H1 (cell line): ENCODE results near the gene SSTR5. TPM values are rescaled to one million over a fixed set of nuclear protein-coding genes. Genes with fewer than 3 reads are reported as not detected.
A peak's percentile ranks its signal among the peaks of the same experiment; 100 is the strongest.

ENCODE experiments used
- CTCF ChIA-PET: fragments of 300-600 bp; sonication (Branson Sonifier 250); formaldehyde crosslinking; loops from one replicate; lab custom pipeline; 2021; ENCODE audit not compliant: partially characterized antibody; lab: Charles Lee
- POLR2A ChIA-PET: fragments of 300-600 bp; sonication (Branson Sonifier 250); formaldehyde crosslinking; loops from one replicate; lab custom pipeline; 2021; ENCODE audit warnings: inconsistent platforms; ENCODE audit not compliant: partially characterized antibody; lab: Charles Lee
- DNase-seq, 2 experiments: peaks; one replicate each; pipeline versions ENCODE4 v3.0.0 to v3.0.0-alpha.2; 2010 to 2022; ENCODE audit warnings: low spot score in 2 of 2, low read depth in 1 of 2, mixed read lengths in 1 of 2
- FAIRE-seq: peaks from 2 replicates; lab custom pipeline; 2011; peaks lifted over from hg19 to GRCh38; lab: Jason Lieb, UNC
- H2AFZ ChIP-seq: 2 replicates; pipeline ENCODE4 v1.8.1; 2012; ENCODE audit warnings: low read length, inconsistent platforms
- H2AK5ac ChIP-seq: 2 replicates; pipeline ENCODE4 v1.6.1; 2013; ENCODE audit warnings: low read depth, low read length
- H2BK120ac ChIP-seq: replicated peaks from 2 replicates; pipeline ENCODE3; 2013; ENCODE audit warnings: low read depth, low read length, inconsistent platforms
- H2BK12ac ChIP-seq: 2 replicates; pipeline ENCODE4 v1.6.1; 2013; ENCODE audit warnings: low read depth, low read length
- H2BK15ac ChIP-seq: 2 replicates; pipeline ENCODE4 v1.6.1; 2013; ENCODE audit warnings: low read length
- H2BK20ac ChIP-seq: 2 replicates; pipeline ENCODE4 v1.6.1; 2013; ENCODE audit warnings: low read length
- H2BK5ac ChIP-seq: 2 replicates; pipeline ENCODE4 v1.6.1; 2013; ENCODE audit warnings: low read depth, low read length
- H3K14ac ChIP-seq: 2 replicates; pipeline ENCODE4 v1.6.1; 2013; ENCODE audit warnings: inconsistent platforms; ENCODE audit not compliant: insufficient read length
- H3K18ac ChIP-seq: 2 replicates; pipeline ENCODE4 v1.6.1; 2013; ENCODE audit warnings: low read length; ENCODE audit errors: extremely low read depth
- H3K23ac ChIP-seq: 2 replicates; pipeline ENCODE4 v1.6.1; 2013; ENCODE audit warnings: inconsistent platforms; ENCODE audit not compliant: insufficient read length
- H3K23me2 ChIP-seq: 2 replicates; pipeline ENCODE4 v1.6.1; 2013; ENCODE audit warnings: low read depth, low read length
- H3K27ac ChIP-seq: 2 replicates; pipeline ENCODE4 v1.6.1; 2011; ENCODE audit warnings: low read depth, low read length, inconsistent platforms
- H3K27me3 ChIP-seq, 4 experiments: replicated peaks in 1 of 4; 1 replicate in 1 of 4; 2 replicates in 3 of 4; pipeline versions ENCODE4 v1.6.1 to v1.8.1; 2011 to 2013; ENCODE audit warnings: low read length in 3 of 4, mild to moderate bottlenecking in 3 of 4, inconsistent platforms in 2 of 4, mixed read lengths in 2 of 4, moderate library complexity in 1 of 4; ENCODE audit not compliant: control insufficient read depth in 3 of 4, insufficient read depth in 3 of 4; ENCODE audit errors: extremely low read depth in 1 of 4
- H3K36me3 ChIP-seq, 4 experiments: 2 replicates each; pipeline versions ENCODE4 v1.6.1 to v1.8.1; 2011 to 2013; ENCODE audit warnings: mild to moderate bottlenecking in 4 of 4, low read length in 3 of 4, moderate library complexity in 2 of 4, control low read depth in 1 of 4, inconsistent platforms in 1 of 4; ENCODE audit not compliant: insufficient read depth in 4 of 4, control insufficient read depth in 2 of 4
- H3K4ac ChIP-seq: replicated peaks from 2 replicates; pipeline ENCODE3; 2013; ENCODE audit warnings: low read length, low read depth, mixed read lengths, inconsistent platforms; ENCODE audit not compliant: insufficient read length
- H3K4me1 ChIP-seq, 4 experiments: replicated peaks in 1 of 4; 1 replicate in 1 of 4; 2 replicates in 3 of 4; pipeline versions ENCODE4 v1.6.1 to v1.8.1; 2011 to 2013; ENCODE audit warnings: low read length in 3 of 4, inconsistent platforms in 2 of 4, mixed read lengths in 1 of 4; ENCODE audit not compliant: insufficient read depth in 4 of 4, control insufficient read depth in 3 of 4
- H3K4me2 ChIP-seq, 2 experiments: 2 replicates each; pipeline versions ENCODE4 v1.6.1 to v1.8.1; 2011 to 2013; ENCODE audit warnings: low read depth in 2 of 2, low read length in 2 of 2, control low read depth in 1 of 2, inconsistent platforms in 1 of 2, mild to moderate bottlenecking in 1 of 2; ENCODE audit not compliant: insufficient read depth in 1 of 2
- H3K4me3 ChIP-seq, 4 experiments: fragments of 200-600, 300-600 bp in 1 of 4; sonication (generic), shearing (Covaris generic), sonication (Bioruptor Twin) in 1 of 4; 2 replicates each; pipeline versions ENCODE4 v1.5.1 to v1.8.1; 2011 to 2016; ENCODE audit warnings: low read length in 4 of 4, low read depth in 3 of 4, control low read depth in 2 of 4, inconsistent platforms in 2 of 4, mild to moderate bottlenecking in 2 of 4, mixed read lengths in 1 of 4, moderate library complexity in 1 of 4; ENCODE audit not compliant: insufficient read depth in 2 of 4; ENCODE audit errors: extremely low read depth in 1 of 4
- H3K56ac ChIP-seq: replicated peaks from 2 replicates; pipeline ENCODE3; 2013; ENCODE audit warnings: low read depth, mild to moderate bottlenecking, mixed read lengths, low read length, inconsistent platforms; ENCODE audit not compliant: insufficient read length
- H3K79me1 ChIP-seq: 2 replicates; pipeline ENCODE4 v1.6.1; 2013; ENCODE audit warnings: low read depth, low read length, control low read depth
- H3K79me2 ChIP-seq, 2 experiments: 2 replicates each; pipeline versions ENCODE4 v1.6.1 to v1.8.1; 2012 to 2013; ENCODE audit warnings: low read length in 2 of 2, mild to moderate bottlenecking in 2 of 2, inconsistent platforms in 1 of 2; ENCODE audit not compliant: insufficient read depth in 2 of 2, control insufficient read depth in 1 of 2
- H3K9ac ChIP-seq, 4 experiments: replicated peaks in 1 of 4; 1 replicate in 1 of 4; 2 replicates in 3 of 4; pipeline versions ENCODE4 v1.6.1 to v1.8.1; 2011 to 2013; ENCODE audit warnings: low read depth in 3 of 4, low read length in 3 of 4, control low read depth in 2 of 4, mild to moderate bottlenecking in 2 of 4, moderate library complexity in 2 of 4, inconsistent platforms in 1 of 4; ENCODE audit errors: extremely low read depth in 1 of 4
- H3K9me3 ChIP-seq, 2 experiments: 2 replicates each; pipeline versions ENCODE4 v1.6.1 to v1.8.1; 2012 to 2013; ENCODE audit warnings: mild to moderate bottlenecking in 2 of 2, moderate library complexity in 2 of 2, control low read depth in 1 of 2, inconsistent platforms in 1 of 2, low read depth in 1 of 2, low read length in 1 of 2, mixed read lengths in 1 of 2; ENCODE audit not compliant: insufficient read depth in 2 of 2
- H4K20me1 ChIP-seq, 2 experiments: replicated peaks in 1 of 2; 2 replicates each; pipeline versions ENCODE3 to v1.8.1; 2011 to 2013; ENCODE audit warnings: inconsistent platforms in 2 of 2, low read length in 2 of 2, mild to moderate bottlenecking in 1 of 2; ENCODE audit not compliant: insufficient read depth in 2 of 2, control insufficient read depth in 1 of 2
- H4K5ac ChIP-seq: 2 replicates; pipeline ENCODE4 v1.6.1; 2013; ENCODE audit warnings: low read length, low read depth, mixed read lengths, inconsistent platforms; ENCODE audit not compliant: insufficient read length
- H4K8ac ChIP-seq: 2 replicates; pipeline ENCODE4 v1.8.0; 2013; ENCODE audit warnings: mild to moderate bottlenecking, moderate library complexity, low read length, inconsistent platforms; ENCODE audit not compliant: insufficient read depth; ENCODE audit errors: extremely low read depth
- H4K91ac ChIP-seq: replicated peaks from 2 replicates; pipeline ENCODE3; 2013; ENCODE audit warnings: low read length, mixed read lengths, inconsistent platforms; ENCODE audit not compliant: insufficient read length
- CBX8 ChIP-seq: fragments of 300-800, 300-1000 bp; sonication (generic); IDR thresholded peaks from 2 replicates; pipeline ENCODE4 v1.7.1; 2016; ENCODE audit warnings: low read depth, low read length, borderline replicate concordance
- GABPA ChIP-seq: IDR thresholded peaks from 2 replicates; pipeline ENCODE4 v1.6.1; 2011; ENCODE audit warnings: mild to moderate bottlenecking, low read length, moderate library complexity, borderline replicate concordance; ENCODE audit not compliant: insufficient read depth
- KDM5A ChIP-seq: fragments of 200-600 bp; IDR thresholded peaks from 2 replicates; pipeline ENCODE4 v1.7.1; 2012; ENCODE audit warnings: mild to moderate bottlenecking, low read length, inconsistent platforms, mixed read lengths
- POLR2AphosphoS5 ChIP-seq: IDR thresholded peaks from 2 replicates; pipeline ENCODE4 v1.6.1; 2011; ENCODE audit warnings: low read depth, low read length
- RNF2 ChIP-seq: fragments of 200-900, 300-1000 bp; sonication (generic); IDR thresholded peaks from 2 replicates; pipeline ENCODE4 v1.7.1; 2016; ENCODE audit warnings: borderline replicate concordance, low read depth, mild to moderate bottlenecking, antibody characterized with exemption, low read length; ENCODE audit not compliant: poor library complexity, severe bottlenecking; ENCODE audit errors: missing control alignments
- WGBS, 2 experiments: shearing (Covaris generic) in 1 of 2; methylation state at CpG; one replicate each; pipeline versions ENCODE4 v1.1.6 to v1.1.7; 2013 to 2015; ENCODE audit warnings: low lambda C conversion rate in 2 of 2, mixed read lengths in 2 of 2, inconsistent platforms in 1 of 2, low coverage in 1 of 2, missing lambda C conversion rate in 1 of 2; ENCODE audit not compliant: insufficient replicate concordance in 2 of 2, insufficient coverage in 1 of 2, insufficient read length in 1 of 2; ENCODE audit errors: extremely low coverage in 1 of 2, missing lambda C conversion rate in 1 of 2; 5-methylcytosine and 5-hydroxymethylcytosine counted together
- polyA plus RNA-seq, 7 experiments: library from polyadenylated mRNA; depleted of rRNA in 3 of 7; stranded (reverse) in 5 of 7; unstranded in 2 of 7; fragments of >200 nt in 5 of 7; fragments of 200-250 nt in 2 of 7; gene quantifications; 1 replicate in 5 of 7; 2 replicates in 1 of 7; 4 replicates in 1 of 7; pipeline versions ENCODE4 v1.2.1 to v1.2.3, GENCODE V29; 2011 to 2013; ENCODE audit warnings: missing spikeins in 2 of 7, mixed read lengths in 2 of 7
- total RNA-seq: library from RNA; stranded (reverse); fragmentation: NEBNext Ultra II Directional; extraction: Animal tissue kit (Norgen Biotek cat#: 25700); gene quantifications from 2 replicates; pipeline ENCODE4 v1.2.1, GENCODE V29; 2021

SSTR5 gene
- total and polyA plus RNA-seq, 2 of the 8 experiments (the other 6 are each of a cell fraction or from before 2014, with no cell fraction given): 0.56 to 0.60 TPM

DNA sequence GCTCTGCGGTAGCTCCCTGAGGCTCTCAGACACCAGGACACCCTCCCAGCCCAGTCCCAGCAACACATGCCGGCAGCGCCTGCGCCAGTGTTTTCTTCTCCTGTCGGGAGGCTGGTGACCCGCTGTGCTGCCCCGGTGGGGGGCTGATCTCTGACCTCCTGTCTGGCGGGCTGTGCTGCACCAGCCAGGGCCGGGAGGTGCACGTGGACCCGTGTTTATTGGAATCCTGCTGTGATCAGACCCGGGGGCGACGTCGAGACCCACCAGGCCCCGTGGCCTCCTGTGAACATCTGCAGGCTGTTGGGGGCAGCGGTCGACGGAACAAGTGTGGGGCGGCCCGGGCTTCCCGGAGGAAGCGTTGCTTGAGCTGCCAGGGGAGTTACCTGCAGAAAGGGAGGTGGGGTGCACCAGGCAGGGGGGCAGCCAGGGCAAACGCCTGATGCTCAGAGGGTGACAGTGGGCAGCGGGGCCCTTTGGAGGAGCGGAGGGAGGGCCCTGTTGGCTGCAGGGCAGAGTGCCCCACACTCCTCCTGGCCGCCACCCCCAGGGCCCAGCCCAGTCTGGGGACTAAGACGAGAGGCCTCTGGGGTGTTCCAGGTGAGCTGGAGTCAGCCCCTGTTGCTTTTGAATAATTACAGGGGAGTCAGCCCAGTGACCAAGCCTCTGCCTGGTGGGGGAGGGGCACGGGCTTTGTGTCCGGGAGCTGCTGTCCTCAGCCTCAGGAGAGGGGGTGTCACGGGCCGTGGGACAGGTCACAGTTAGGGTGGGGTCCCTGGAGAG is 2.3 kb upstream of the SSTR5 start:
- no peak overlapping the region for H4K5ac ChIP-seq
- no peak overlapping the region for H3K9ac ChIP-seq
- POLR2A ChIA-PET: interaction anchor here (0.6 kb wide), 1 partner anchor 89 kb away, joined by 4 read pairs; the partner anchor contains the start of gene SOX8
- no peak overlapping the region for H3K14ac ChIP-seq
- 75% methylated on average over 28 of the region's 32 CpGs; no CpG with 5 or more reads in 1 of the 2 experiments for WGBS, 2 experiments
- H3K9me3 ChIP-seq: no peaks in the 10 kb centered on the region
- 0 out of 2 replicates have a peak overlapping the region, but pooled peaks have one; percentile 43 for H2BK12ac ChIP-seq
- peaks cover 0 to 6% of the 10 kb centered on the region in 2 experiments for H4K20me1 ChIP-seq
- H3K4me2 ChIP-seq: no peak overlapping the region
- no peaks in the 10 kb centered on the region for H3K79me2 ChIP-seq
- H3K4me3 ChIP-seq: no peak overlapping the region
- TF ChIP-seq POLR2AphosphoS5 (no peak), RNF2 (no peak), GABPA (0 out of 2 replicates have a peak, but pooled peaks have one; percentile 11), CBX8 (no peak), KDM5A (no peak)
- TF ChIP-seq, all 59 proteins: peak for 1
- no peak overlapping the region; the same call in 1 of the 2 replicates for H3K18ac ChIP-seq
- H3K27me3 ChIP-seq: peaks cover 2 to 16% (median 12%) of the 10 kb centered on the region in 4 experiments; a peak in 6 of 7 replicates
- no peak overlapping the region for H2BK20ac ChIP-seq
- no peak overlapping the region for H4K91ac ChIP-seq
- no peak overlapping the region for H2BK15ac ChIP-seq
- no peak overlapping the region for H2AFZ ChIP-seq
- no peak overlapping the region for H2BK120ac ChIP-seq
- no peak overlapping the region for H3K4ac ChIP-seq
- CTCF ChIA-PET: interaction anchor here (1.6 to 4.9 kb wide), 3 partner anchors 12 to 126 kb away, joined by 4 to 29 read pairs (median 13); no protein-coding TSS in a partner anchor
- H3K27ac ChIP-seq: no peak overlapping the region
- H3K36me3 ChIP-seq: no peaks in the 10 kb centered on the region
- H3K56ac ChIP-seq: no peak overlapping the region
- H2AK5ac ChIP-seq: no peak overlapping the region
- DNase-seq: no peak
- no peaks in the 10 kb centered on the region for H3K79me1 ChIP-seq
- H3K23me2 ChIP-seq: peaks cover 7% of the 10 kb centered on the region; the same call in 1 of the 2 replicates
- no peak for FAIRE-seq
- no peak overlapping the region for H3K23ac ChIP-seq
- H2BK5ac ChIP-seq: peak overlapping the region; percentile 39; the same call in 1 of the 2 replicates
- H3K4me1 ChIP-seq: peaks cover 0 to 22% (median 16%) of the 10 kb centered on the region in 4 experiments; a peak in 6 of 7 replicates
- H4K8ac ChIP-seq: no peak overlapping the region
